ENCODE results near the gene PABPC1L2A.

DNA sequence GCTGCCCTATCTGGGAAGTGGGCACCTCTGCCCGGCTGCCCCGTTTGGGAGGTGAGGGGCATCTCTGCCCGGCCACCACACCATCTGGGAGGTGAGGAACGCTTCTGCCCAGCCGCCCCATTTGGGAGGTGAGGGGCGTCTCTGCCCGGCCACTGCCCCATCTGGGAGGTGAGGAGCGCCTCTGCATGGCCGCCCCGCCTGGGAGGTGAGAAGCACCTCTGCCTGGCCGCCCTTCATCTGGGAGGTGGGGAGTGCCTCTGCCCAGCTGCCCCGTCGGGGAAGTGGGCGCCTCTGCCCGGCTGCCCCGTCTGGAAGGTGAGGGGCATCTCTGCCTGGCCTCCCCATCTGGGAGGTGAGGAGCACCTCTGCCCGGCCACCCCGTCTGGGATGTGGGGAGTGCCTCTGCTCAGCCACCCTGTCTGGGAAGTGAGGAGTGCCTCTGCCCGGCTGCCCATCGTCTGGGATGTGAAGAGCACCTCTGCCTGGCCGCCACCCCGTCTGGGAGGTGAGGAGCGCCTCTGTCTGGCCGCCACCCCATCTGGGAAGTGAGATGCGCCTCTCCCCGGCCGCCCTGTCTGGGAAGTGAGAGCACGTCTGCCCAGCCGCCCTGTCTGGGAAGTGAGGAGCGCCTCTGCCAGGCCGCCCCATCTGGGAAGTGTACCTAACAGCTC, 9.8 kb downstream of the PABPC1L2A start:
- TF ChIP-seq, protein P1, sequence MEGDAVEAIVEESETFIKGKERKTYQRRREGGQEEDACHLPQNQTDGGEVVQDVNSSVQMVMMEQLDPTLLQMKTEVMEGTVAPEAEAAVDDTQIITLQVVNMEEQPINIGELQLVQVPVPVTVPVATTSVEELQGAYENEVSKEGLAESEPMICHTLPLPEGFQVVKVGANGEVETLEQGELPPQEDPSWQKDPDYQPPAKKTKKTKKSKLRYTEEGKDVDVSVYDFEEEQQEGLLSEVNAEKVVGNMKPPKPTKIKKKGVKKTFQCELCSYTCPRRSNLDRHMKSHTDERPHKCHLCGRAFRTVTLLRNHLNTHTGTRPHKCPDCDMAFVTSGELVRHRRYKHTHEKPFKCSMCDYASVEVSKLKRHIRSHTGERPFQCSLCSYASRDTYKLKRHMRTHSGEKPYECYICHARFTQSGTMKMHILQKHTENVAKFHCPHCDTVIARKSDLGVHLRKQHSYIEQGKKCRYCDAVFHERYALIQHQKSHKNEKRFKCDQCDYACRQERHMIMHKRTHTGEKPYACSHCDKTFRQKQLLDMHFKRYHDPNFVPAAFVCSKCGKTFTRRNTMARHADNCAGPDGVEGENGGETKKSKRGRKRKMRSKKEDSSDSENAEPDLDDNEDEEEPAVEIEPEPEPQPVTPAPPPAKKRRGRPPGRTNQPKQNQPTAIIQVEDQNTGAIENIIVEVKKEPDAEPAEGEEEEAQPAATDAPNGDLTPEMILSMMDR (IDR thresholded peaks at IDR 0.05), result no peak
- no peak for TF ChIP-seq POLR2AphosphoS5 (IDR thresholded peaks at IDR 0.05)

Measured in gastroesophageal sphincter (tissue), 3 donors.